CD4-positive, alpha-beta T cell (primary cell): ENCODE data around the gene ARHGAP5. TPM values are rescaled to one million over a fixed set of nuclear protein-coding genes. Genes with fewer than 3 reads are reported as not detected.

Experiments
- ATAC-seq: fragments of 200-7000 bp; cut with Tn5 transposase; one replicate; pipeline ENCODE4 v1.10.0; 2022; ENCODE audit warnings: mild to moderate bottlenecking; ENCODE audit not compliant: poor library complexity
- CTCF ChIA-PET: fragments of 350-600 bp; sonication (Branson Sonifier 250); formaldehyde crosslinking; loops from one replicate; lab custom pipeline; 2021; ENCODE audit warnings: antibody characterized with exemption, inconsistent platforms; lab: Charles Lee
- POLR2A ChIA-PET: fragments of 350-600 bp; sonication (Branson Sonifier 250); formaldehyde crosslinking; loops from one replicate; lab custom pipeline; 2021; ENCODE audit warnings: antibody characterized with exemption, inconsistent platforms; lab: Charles Lee
- DNase-seq, 14 experiments: peaks; one replicate each; pipeline ENCODE4 v3.0.0-alpha.2; 2013 to 2020; ENCODE audit warnings: mixed read lengths in 2 of 14
- H3K27ac ChIP-seq, 2 donors: one replicate each; pipeline versions ENCODE4 v1.5.1 to v1.7.0; 2013; ENCODE audit warnings: low read length in 2 of 2, low read depth in 1 of 2, mild to moderate bottlenecking in 1 of 2
- H3K27me3 ChIP-seq, 2 experiments: 1 replicate in 1 of 2; 2 replicates in 1 of 2; pipeline versions ENCODE4 v1.6.1 to v1.7.0; 2013; ENCODE audit warnings: low read length in 2 of 2, control low read depth in 1 of 2, mild to moderate bottlenecking in 1 of 2, moderate library complexity in 1 of 2; ENCODE audit not compliant: insufficient read depth in 2 of 2, control insufficient read depth in 1 of 2
- H3K36me3 ChIP-seq: one replicate; pipeline ENCODE4 v1.6.1; 2013; ENCODE audit warnings: low read length, control low read depth; ENCODE audit not compliant: insufficient read depth
- H3K4me1 ChIP-seq: one replicate; pipeline ENCODE4 v1.6.1; 2013; ENCODE audit warnings: low read length, control low read depth; ENCODE audit not compliant: insufficient read depth
- H3K4me3 ChIP-seq: one replicate; pipeline ENCODE4 v1.5.1; 2013; ENCODE audit warnings: mild to moderate bottlenecking, low read length, moderate library complexity
- H3K9me3 ChIP-seq, 2 experiments: 1 replicate in 1 of 2; 2 replicates in 1 of 2; pipeline versions ENCODE4 v1.6.1 to v1.7.0; 2013; ENCODE audit warnings: low read length in 2 of 2, mild to moderate bottlenecking in 2 of 2, control low read depth in 1 of 2, moderate library complexity in 1 of 2; ENCODE audit not compliant: control insufficient read depth in 1 of 2, insufficient read depth in 1 of 2
- H3K27ac Mint-ChIP-seq: one replicate; pipeline ENCODE4 v1.8.0; 2020; ENCODE audit warnings: mixed read lengths
- H3K27me3 Mint-ChIP-seq: one replicate; pipeline ENCODE4 v1.8.0; 2021; ENCODE audit warnings: mixed read lengths
- H3K36me3 Mint-ChIP-seq: one replicate; pipeline ENCODE4 v1.8.0; 2021; ENCODE audit warnings: low read depth, mixed read lengths
- H3K4me1 Mint-ChIP-seq: one replicate; pipeline ENCODE4 v1.8.0; 2021; ENCODE audit warnings: low read depth, mixed read lengths
- H3K4me3 Mint-ChIP-seq: one replicate; pipeline ENCODE4 v1.8.0; 2020; ENCODE audit warnings: mild to moderate bottlenecking, mixed read lengths
- H3K9me3 Mint-ChIP-seq: one replicate; pipeline ENCODE4 v1.8.0; 2020; ENCODE audit warnings: mixed read lengths
- CTCF ChIP-seq: fragments of 200-600 bp; IDR thresholded peaks from one replicate; pipeline ENCODE4 v1.8.0; 2022; ENCODE audit warnings: antibody characterized with exemption, mild to moderate bottlenecking
- intact Hi-C, 2 experiments: fragments of 100-400 bp; cut with DNase I in 1 of 2; cut with micrococcal nuclease in 1 of 2; formaldehyde crosslinking; loops; one replicate each; pipeline versions ENCODE4 v1.15.1 to v1.9.0; 2023 to 2025; cut with DNase I, micrococcal nuclease
- total RNA-seq, 174 experiments: library from RNA in 2 of 174; stranded (reverse) in 2 of 174; gene quantifications; one replicate each; pipeline ENCODE4 v1.2.3 and lab custom pipeline; 2021 to 2026

The ARHGAP5 gene
- total RNA-seq, 2 experiments from 2014 or later = 68.5 to 72.5 TPM

GRCh38 chr14:32078858-32079216, 1.7 kb downstream of the ARHGAP5 start:
- no peaks in the 10 kb centered on the region for H3K27me3 ChIP-seq
- Mint-ChIP-seq H3K9me3 (no peaks in the 10 kb centered on the region), H3K4me3 (peak overlapping the region; percentile 98), H3K4me1 (peaks cover 55% of the 10 kb centered on the region), H3K27ac (peak overlapping the region; percentile 88), H3K27me3 (no peaks in the 10 kb centered on the region), H3K36me3 (peaks cover 11% of the 10 kb centered on the region)
- peak in 3 of 14 experiments; percentile 11 to 21 (median 17) for DNase-seq
- CTCF ChIA-PET = no interaction called here
- no peak for ATAC-seq
- H3K9me3 ChIP-seq = no peaks in the 10 kb centered on the region
- peak overlapping the region; percentile 92 for H3K4me3 ChIP-seq
- POLR2A ChIA-PET = interaction anchor here (1.7 kb wide), 1 partner anchor 172 kb away, joined by 4 read pairs; no protein-coding TSS in a partner anchor
- TF ChIP-seq CTCF = no peak
- no peaks in the 10 kb centered on the region for H3K36me3 ChIP-seq
- peaks cover 9% of the 10 kb centered on the region for H3K4me1 ChIP-seq
- H3K27ac ChIP-seq = no peak overlapping the region
- intact Hi-C loops = loop anchor here (1.0 to 5.0 kb wide), 6 partner anchors 63 to 872 kb away; partner anchors contain the start of genes HECTD1 (in 2 of the 2), DTD2 (in 1 of the 2) and RNU6-8 (in 1 of the 2)

GRCh38 chr14:32079264-32079663, 2.2 kb downstream of the ARHGAP5 start:
- CTCF ChIA-PET = no interaction called here
- ATAC-seq (no peak), DNase-seq (no peak)
- Mint-ChIP-seq H3K4me3 (peak overlapping the region; percentile 98), H3K36me3 (peaks cover 11% of the 10 kb centered on the region), H3K4me1 (peaks cover 58% of the 10 kb centered on the region), H3K27ac (no peak overlapping the region), H3K9me3 (no peaks in the 10 kb centered on the region), H3K27me3 (no peaks in the 10 kb centered on the region)
- Histone ChIP-seq H3K27me3 (no peaks in the 10 kb centered on the region), H3K36me3 (no peaks in the 10 kb centered on the region), H3K9me3 (no peaks in the 10 kb centered on the region), H3K4me1 (peaks cover 9% of the 10 kb centered on the region), H3K4me3 (no peak overlapping the region), H3K27ac (no peak overlapping the region)
- intact Hi-C loops = loop anchor here (5.0 kb wide), 5 partner anchors 63 to 872 kb away; partner anchors contain the start of genes HECTD1 (in 2 of the 2) and DTD2 (in 1 of the 2)
- TF ChIP-seq CTCF = no peak
- POLR2A ChIA-PET = no interaction called here

- peaks cover 11% of the 10 kb centered on the region for H3K36me3 Mint-ChIP-seq
- ChIA-PET CTCF (no interaction called here), POLR2A (no interaction called here)
- H3K27me3 Mint-ChIP-seq = no peaks in the 10 kb centered on the region
- DNase-seq (no peak), ATAC-seq (no peak)
- no peaks in the 10 kb centered on the region for H3K36me3 ChIP-seq
- no peak overlapping the region for H3K27ac Mint-ChIP-seq
- intact Hi-C loops = no loop called here
- peaks cover 64% of the 10 kb centered on the region for H3K4me1 Mint-ChIP-seq
- TF ChIP-seq CTCF = no peak
- H3K4me3 Mint-ChIP-seq = no peak overlapping the region
- peaks cover 9% of the 10 kb centered on the region for H3K4me1 ChIP-seq
- no peak overlapping the region for H3K4me3 ChIP-seq
- H3K27me3 ChIP-seq = no peaks in the 10 kb centered on the region
- no peak overlapping the region for H3K27ac ChIP-seq
- no peaks in the 10 kb centered on the region for H3K9me3 Mint-ChIP-seq
- H3K9me3 ChIP-seq = no peaks in the 10 kb centered on the region
Measured at GRCh38 chr14:32080001-32080510, 3.0 kb downstream of the ARHGAP5 start.
